ENCODE data around the gene CCDC83. TPM values are rescaled to one million over a fixed set of nuclear protein-coding genes. Genes with fewer than 3 reads are reported as not detected.

The CCDC83 gene
- total and polyA plus RNA-seq, 9 of the 15 experiments (the other 6 are each of a cell fraction or from before 2014, with no cell fraction given): not detected

DNA sequence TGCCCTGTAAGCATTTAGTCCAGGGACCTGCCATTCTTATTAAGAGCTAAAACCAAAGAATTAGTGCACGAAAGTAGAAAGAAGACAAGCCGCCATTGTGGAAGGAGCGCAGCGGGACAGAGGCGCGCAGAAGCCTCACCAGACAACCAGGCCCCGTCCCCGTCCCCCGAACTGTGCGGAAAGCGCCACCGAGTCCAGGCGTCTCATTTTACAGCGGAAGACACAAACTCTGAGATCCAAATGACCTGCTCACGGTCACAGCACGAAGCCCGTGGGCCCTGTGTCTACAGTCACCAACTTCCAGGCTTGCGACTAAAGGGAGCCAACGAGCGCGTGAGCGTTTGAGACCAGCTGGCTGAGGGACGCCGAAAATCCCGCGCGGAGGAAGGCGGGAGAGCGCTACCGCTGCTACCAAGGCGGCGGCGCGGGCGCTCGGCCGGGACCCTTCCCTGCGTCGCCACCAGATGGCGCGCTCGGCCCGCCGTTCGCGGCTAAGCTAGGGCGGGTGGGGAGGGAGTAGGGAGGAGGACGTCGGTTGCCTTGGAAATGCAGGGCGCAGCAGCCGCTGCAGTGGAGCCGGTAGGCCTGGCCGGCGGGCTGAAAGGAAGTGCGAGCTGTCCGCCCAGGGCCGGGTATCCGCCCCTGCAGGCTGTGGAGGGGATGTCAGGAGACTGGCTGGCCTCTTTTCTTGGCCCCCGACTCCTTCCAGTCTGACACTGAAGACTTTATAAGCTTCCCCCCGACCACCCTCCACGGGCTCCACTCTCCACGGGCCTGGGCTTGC lies 434 bp upstream of the CCDC83 start (continued):
- TF ChIP-seq, protein P1, sequence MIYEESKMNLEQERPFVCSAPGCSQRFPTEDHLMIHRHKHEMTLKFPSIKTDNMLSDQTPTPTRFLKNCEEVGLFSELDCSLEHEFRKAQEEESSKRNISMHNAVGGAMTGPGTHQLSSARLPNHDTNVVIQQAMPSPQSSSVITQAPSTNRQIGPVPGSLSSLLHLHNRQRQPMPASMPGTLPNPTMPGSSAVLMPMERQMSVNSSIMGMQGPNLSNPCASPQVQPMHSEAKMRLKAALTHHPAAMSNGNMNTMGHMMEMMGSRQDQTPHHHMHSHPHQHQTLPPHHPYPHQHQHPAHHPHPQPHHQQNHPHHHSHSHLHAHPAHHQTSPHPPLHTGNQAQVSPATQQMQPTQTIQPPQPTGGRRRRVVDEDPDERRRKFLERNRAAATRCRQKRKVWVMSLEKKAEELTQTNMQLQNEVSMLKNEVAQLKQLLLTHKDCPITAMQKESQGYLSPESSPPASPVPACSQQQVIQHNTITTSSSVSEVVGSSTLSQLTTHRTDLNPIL (CRISPR knock-in tag; IDR thresholded peaks at IDR 0.05): no peak
- TF ChIP-seq JUN (IDR thresholded peaks at IDR 0.05; ENCODE audit: borderline replicate concordance, low read depth, low read length) (0 out of 2 replicates have a peak, but pooled peaks have one; percentile 21), JUN (CRISPR knock-in tag; IDR thresholded peaks at IDR 0.05; ENCODE audit: borderline replicate concordance) (no peak), RBBP5 (IDR thresholded peaks at IDR 0.05; ENCODE audit: borderline replicate concordance, insufficient read depth, low read length, poor library complexity, severe bottlenecking) (peak; percentile 79), CEBPG (CRISPR knock-in tag; IDR thresholded peaks at IDR 0.05) (no peak), CEBPG (tag; conservative IDR thresholded peaks at IDR 0.05 in 1 of 2, IDR thresholded peaks at IDR 0.05 in 1 of 2) (no peak), BACH1 (tag; IDR thresholded peaks at IDR 0.05) (no peak), ETV6 (IDR thresholded peaks at IDR 0.05; ENCODE audit: borderline replicate concordance in 1 of 2, low read depth in 2 of 2, low read length in 1 of 2) (no peak), ETV6 (CRISPR knock-in tag; IDR thresholded peaks at IDR 0.05; ENCODE audit: borderline replicate concordance) (no peak), ZNF57 (CRISPR knock-in tag; IDR thresholded peaks at IDR 0.05) (no peak), GATAD2A (IDR thresholded peaks at IDR 0.05) (peak; percentile 69; the same call in 1 of the 2 replicates), ZFP1 (CRISPR knock-in tag; IDR thresholded peaks at IDR 0.05) (no peak), TBP (optimal IDR thresholded peaks at IDR 0.05; ENCODE audit: low read depth, low read length) (peak; percentile 43), HDAC2 (IDR thresholded peaks at IDR 0.05) (peak; percentile 83; the same call in 1 of the 2 replicates), STAT5B (CRISPR knock-in tag; IDR thresholded peaks at IDR 0.05) (no peak), HSF4 (CRISPR knock-in tag; IDR thresholded peaks at IDR 0.05; ENCODE audit: borderline replicate concordance) (no peak), RB1 (IDR thresholded peaks at IDR 0.05; ENCODE audit: low read depth) (peak; percentile 95)
- TF ChIP-seq, protein P2, sequence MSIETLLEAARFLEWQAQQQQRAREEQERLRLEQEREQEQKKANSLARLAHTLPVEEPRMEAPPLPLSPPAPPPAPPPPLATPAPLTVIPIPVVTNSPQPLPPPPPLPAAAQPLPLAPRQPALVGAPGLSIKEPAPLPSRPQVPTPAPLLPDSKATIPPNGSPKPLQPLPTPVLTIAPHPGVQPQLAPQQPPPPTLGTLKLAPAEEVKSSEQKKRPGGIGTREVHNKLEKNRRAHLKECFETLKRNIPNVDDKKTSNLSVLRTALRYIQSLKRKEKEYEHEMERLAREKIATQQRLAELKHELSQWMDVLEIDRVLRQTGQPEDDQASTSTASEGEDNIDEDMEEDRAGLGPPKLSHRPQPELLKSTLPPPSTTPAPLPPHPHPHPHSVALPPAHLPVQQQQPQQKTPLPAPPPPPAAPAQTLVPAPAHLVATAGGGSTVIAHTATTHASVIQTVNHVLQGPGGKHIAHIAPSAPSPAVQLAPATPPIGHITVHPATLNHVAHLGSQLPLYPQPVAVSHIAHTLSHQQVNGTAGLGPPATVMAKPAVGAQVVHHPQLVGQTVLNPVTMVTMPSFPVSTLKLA (conservative IDR thresholded peaks at IDR 0.05): 0 out of 4 replicates have a peak, but pooled peaks of 1 of the 2 experiments have one; percentile 64
- TF ChIP-seq, protein P3, sequence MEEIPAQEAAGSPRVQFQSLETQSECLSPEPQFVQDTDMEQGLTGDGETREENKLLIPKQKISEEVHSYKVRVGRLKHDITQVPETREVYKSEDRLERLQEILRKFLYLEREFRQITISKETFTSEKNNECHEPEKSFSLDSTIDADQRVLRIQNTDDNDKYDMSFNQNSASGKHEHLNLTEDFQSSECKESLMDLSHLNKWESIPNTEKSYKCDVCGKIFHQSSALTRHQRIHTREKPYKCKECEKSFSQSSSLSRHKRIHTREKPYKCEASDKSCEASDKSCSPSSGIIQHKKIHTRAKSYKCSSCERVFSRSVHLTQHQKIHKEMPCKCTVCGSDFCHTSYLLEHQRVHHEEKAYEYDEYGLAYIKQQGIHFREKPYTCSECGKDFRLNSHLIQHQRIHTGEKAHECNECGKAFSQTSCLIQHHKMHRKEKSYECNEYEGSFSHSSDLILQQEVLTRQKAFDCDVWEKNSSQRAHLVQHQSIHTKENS (CRISPR knock-in tag; IDR thresholded peaks at IDR 0.05): no peak
- TF ChIP-seq, protein P4, sequence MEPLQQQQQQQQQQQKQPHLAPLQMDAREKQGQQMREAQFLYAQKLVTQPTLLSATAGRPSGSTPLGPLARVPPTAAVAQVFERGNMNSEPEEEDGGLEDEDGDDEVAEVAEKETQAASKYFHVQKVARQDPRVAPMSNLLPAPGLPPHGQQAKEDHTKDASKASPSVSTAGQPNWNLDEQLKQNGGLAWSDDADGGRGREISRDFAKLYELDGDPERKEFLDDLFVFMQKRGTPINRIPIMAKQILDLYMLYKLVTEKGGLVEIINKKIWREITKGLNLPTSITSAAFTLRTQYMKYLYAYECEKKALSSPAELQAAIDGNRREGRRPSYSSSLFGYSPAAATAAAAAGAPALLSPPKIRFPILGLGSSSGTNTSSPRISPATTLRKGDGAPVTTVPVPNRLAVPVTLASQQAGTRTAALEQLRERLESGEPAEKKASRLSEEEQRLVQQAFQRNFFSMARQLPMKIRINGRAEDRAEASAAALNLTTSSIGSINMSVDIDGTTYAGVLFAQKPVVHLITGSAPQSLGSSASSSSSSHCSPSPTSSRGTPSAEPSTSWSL (CRISPR knock-in tag; IDR thresholded peaks at IDR 0.05; ENCODE audit: borderline replicate concordance): no peak

Data from K562 (cell line).